Measurements from ENCODE around the gene ZNF503. TPM values are rescaled to one million over a fixed set of nuclear protein-coding genes. Genes with fewer than 3 reads are reported as not detected.
"Not testable (repeated sequence)": the region's sequence is repeated elsewhere in the genome, so short reads cannot be mapped to it uniquely, and the experiment has no call there.

The ZNF503 gene
- polyA plus RNA-seq, 2 donors: 14.5 to 19.4 TPM

GRCh38 chr10:75359876-75360275, 41.7 kb downstream of the ZNF503 start:
- H3K27ac ChIP-seq (ENCODE audit: low read depth in 2 of 2, low read length in 1 of 2); H3K9me3 ChIP-seq (ENCODE audit: control insufficient read depth in 2 of 2, insufficient read depth in 1 of 2, low read depth in 1 of 2, low read length in 1 of 2); H3K4me1 ChIP-seq (ENCODE audit: control insufficient read depth in 2 of 2, insufficient read depth in 2 of 2, low read length in 1 of 2); H3K36me3 ChIP-seq (ENCODE audit: control insufficient read depth in 2 of 2, insufficient read depth in 2 of 2, low read length in 1 of 2); H3K27me3 ChIP-seq (ENCODE audit: control insufficient read depth in 1 of 2, insufficient read depth in 2 of 2, low read length in 2 of 2); H3K4me3 ChIP-seq (ENCODE audit: low read depth in 1 of 2, low read length in 2 of 2): not testable (repeated sequence)
- WGBS, 2 donors: 83 to 88% methylated on average over 7 to 8 of the region's 8 CpGs

- no peaks in the 10 kb centered on the region for H3K27me3 ChIP-seq (ENCODE audit: control insufficient read depth in 1 of 2, insufficient read depth in 2 of 2, low read length in 2 of 2)
- H3K4me3 ChIP-seq (ENCODE audit: low read depth in 1 of 2, low read length in 2 of 2): no peak overlapping the region
- 63 to 70% methylated on average over 6 of the region's 6 CpGs for WGBS, 2 donors
- no peak overlapping the region for H3K27ac ChIP-seq (ENCODE audit: low read depth in 2 of 2, low read length in 1 of 2)
- peaks cover 3 to 6% of the 10 kb centered on the region in 2 donors for H3K9me3 ChIP-seq (ENCODE audit: control insufficient read depth in 2 of 2, insufficient read depth in 1 of 2, low read depth in 1 of 2, low read length in 1 of 2)
- H3K36me3 ChIP-seq (ENCODE audit: control insufficient read depth in 2 of 2, insufficient read depth in 2 of 2, low read length in 1 of 2): no peaks in the 10 kb centered on the region
- H3K4me1 ChIP-seq (ENCODE audit: control insufficient read depth in 2 of 2, insufficient read depth in 2 of 2, low read length in 1 of 2): peaks cover 0 to 5% of the 10 kb centered on the region in 2 donors
Observed at GRCh38 chr10:75358835-75359421, 42.6 kb downstream of the ZNF503 start.

- H3K27ac ChIP-seq (ENCODE audit: low read depth in 2 of 2, low read length in 1 of 2): no peak overlapping the region
- WGBS, 2 donors: 81 to 94% methylated on average over 5 of the region's 5 CpGs
Observed at GRCh38 chr10:75358132-75358531, 43.4 kb downstream of the ZNF503 start.

GRCh38 chr10:75357500-75357899, 44.1 kb downstream of the ZNF503 start:
- no peak overlapping the region for H3K27ac ChIP-seq (ENCODE audit: low read depth in 2 of 2, low read length in 1 of 2)
- no peaks in the 10 kb centered on the region for H3K36me3 ChIP-seq (ENCODE audit: control insufficient read depth in 2 of 2, insufficient read depth in 2 of 2, low read length in 1 of 2)
- WGBS, 2 donors: 96 to 97% methylated on average over 4 of the region's 4 CpGs
- peaks cover 0 to 5% of the 10 kb centered on the region in 2 donors for H3K4me1 ChIP-seq (ENCODE audit: control insufficient read depth in 2 of 2, insufficient read depth in 2 of 2, low read length in 1 of 2)
- H3K4me3 ChIP-seq (ENCODE audit: low read depth in 1 of 2, low read length in 2 of 2): no peak overlapping the region
- no peaks in the 10 kb centered on the region for H3K27me3 ChIP-seq (ENCODE audit: control insufficient read depth in 1 of 2, insufficient read depth in 2 of 2, low read length in 2 of 2)
- peaks cover 3 to 6% of the 10 kb centered on the region in 2 donors for H3K9me3 ChIP-seq (ENCODE audit: control insufficient read depth in 2 of 2, insufficient read depth in 1 of 2, low read depth in 1 of 2, low read length in 1 of 2)

More at GRCh38 chr10:75358132-75358531, 43.4 kb downstream of the ZNF503 start:
- peaks cover 0 to 5% of the 10 kb centered on the region in 2 donors for H3K4me1 ChIP-seq (ENCODE audit: control insufficient read depth in 2 of 2, insufficient read depth in 2 of 2, low read length in 1 of 2)
- H3K4me3 ChIP-seq (ENCODE audit: low read depth in 1 of 2, low read length in 2 of 2): no peak overlapping the region
- H3K9me3 ChIP-seq (ENCODE audit: control insufficient read depth in 2 of 2, insufficient read depth in 1 of 2, low read depth in 1 of 2, low read length in 1 of 2): peaks cover 3 to 6% of the 10 kb centered on the region in 2 donors
- H3K27me3 ChIP-seq (ENCODE audit: control insufficient read depth in 1 of 2, insufficient read depth in 2 of 2, low read length in 2 of 2): no peaks in the 10 kb centered on the region
- no peaks in the 10 kb centered on the region for H3K36me3 ChIP-seq (ENCODE audit: control insufficient read depth in 2 of 2, insufficient read depth in 2 of 2, low read length in 1 of 2)

GRCh38 chr10:75356484-75356883, 45.1 kb downstream of the ZNF503 start:
- no peaks in the 10 kb centered on the region for H3K27me3 ChIP-seq (ENCODE audit: control insufficient read depth in 1 of 2, insufficient read depth in 2 of 2, low read length in 2 of 2)
- H3K4me1 ChIP-seq (ENCODE audit: control insufficient read depth in 2 of 2, insufficient read depth in 2 of 2, low read length in 1 of 2): peaks cover 0 to 5% of the 10 kb centered on the region in 2 donors
- H3K4me3 ChIP-seq (ENCODE audit: low read depth in 1 of 2, low read length in 2 of 2): no peak overlapping the region
- peaks cover 3 to 6% of the 10 kb centered on the region in 2 donors for H3K9me3 ChIP-seq (ENCODE audit: control insufficient read depth in 2 of 2, insufficient read depth in 1 of 2, low read depth in 1 of 2, low read length in 1 of 2)
- 79 to 81% methylated on average over 6 of the region's 6 CpGs for WGBS, 2 donors
- no peaks in the 10 kb centered on the region for H3K36me3 ChIP-seq (ENCODE audit: control insufficient read depth in 2 of 2, insufficient read depth in 2 of 2, low read length in 1 of 2)
- no peak overlapping the region for H3K27ac ChIP-seq (ENCODE audit: low read depth in 2 of 2, low read length in 1 of 2)

GRCh38 chr10:75355706-75356105, 45.9 kb downstream of the ZNF503 start:
- Histone ChIP-seq H3K9me3 (ENCODE audit: control insufficient read depth in 2 of 2, insufficient read depth in 1 of 2, low read depth in 1 of 2, low read length in 1 of 2) (peaks cover 3 to 6% of the 10 kb centered on the region in 2 donors), H3K4me3 (ENCODE audit: low read depth in 1 of 2, low read length in 2 of 2) (no peak overlapping the region), H3K36me3 (ENCODE audit: control insufficient read depth in 2 of 2, insufficient read depth in 2 of 2, low read length in 1 of 2) (no peaks in the 10 kb centered on the region), H3K27me3 (ENCODE audit: control insufficient read depth in 1 of 2, insufficient read depth in 2 of 2, low read length in 2 of 2) (no peaks in the 10 kb centered on the region), H3K27ac (ENCODE audit: low read depth in 2 of 2, low read length in 1 of 2) (no peak overlapping the region), H3K4me1 (ENCODE audit: control insufficient read depth in 2 of 2, insufficient read depth in 2 of 2, low read length in 1 of 2) (peaks cover 0 to 5% of the 10 kb centered on the region in 2 donors)
- 64 to 76% methylated on average over 1 of the region's 1 CpG for WGBS, 2 donors

- Histone ChIP-seq H3K4me1 (ENCODE audit: control insufficient read depth in 2 of 2, insufficient read depth in 2 of 2, low read length in 1 of 2) (no peaks in the 10 kb centered on the region), H3K27me3 (ENCODE audit: control insufficient read depth in 1 of 2, insufficient read depth in 2 of 2, low read length in 2 of 2) (no peaks in the 10 kb centered on the region), H3K4me3 (ENCODE audit: low read depth in 1 of 2, low read length in 2 of 2) (no peak overlapping the region), H3K36me3 (ENCODE audit: control insufficient read depth in 2 of 2, insufficient read depth in 2 of 2, low read length in 1 of 2) (no peaks in the 10 kb centered on the region), H3K9me3 (ENCODE audit: control insufficient read depth in 2 of 2, insufficient read depth in 1 of 2, low read depth in 1 of 2, low read length in 1 of 2) (peaks cover 3 to 6% of the 10 kb centered on the region in 2 donors), H3K27ac (ENCODE audit: low read depth in 2 of 2, low read length in 1 of 2) (no peak overlapping the region)
- WGBS, 2 donors: 61 to 65% methylated on average over 7 of the region's 7 CpGs
Observed at GRCh38 chr10:75353183-75353582, 48.4 kb downstream of the ZNF503 start.

- Histone ChIP-seq H3K9me3 (ENCODE audit: control insufficient read depth in 2 of 2, insufficient read depth in 1 of 2, low read depth in 1 of 2, low read length in 1 of 2) (peaks cover 3 to 6% of the 10 kb centered on the region in 2 donors), H3K4me3 (ENCODE audit: low read depth in 1 of 2, low read length in 2 of 2) (no peak overlapping the region), H3K27ac (ENCODE audit: low read depth in 2 of 2, low read length in 1 of 2) (no peak overlapping the region), H3K27me3 (ENCODE audit: control insufficient read depth in 1 of 2, insufficient read depth in 2 of 2, low read length in 2 of 2) (no peaks in the 10 kb centered on the region), H3K4me1 (ENCODE audit: control insufficient read depth in 2 of 2, insufficient read depth in 2 of 2, low read length in 1 of 2) (no peaks in the 10 kb centered on the region), H3K36me3 (ENCODE audit: control insufficient read depth in 2 of 2, insufficient read depth in 2 of 2, low read length in 1 of 2) (no peaks in the 10 kb centered on the region)
- 66 to 68% methylated on average over 5 of the region's 5 CpGs for WGBS, 2 donors
Observed at GRCh38 chr10:75352650-75353049, 48.9 kb downstream of the ZNF503 start.

- Histone ChIP-seq H3K4me1 (ENCODE audit: control insufficient read depth in 2 of 2, insufficient read depth in 2 of 2, low read length in 1 of 2) (no peaks in the 10 kb centered on the region), H3K27ac (ENCODE audit: low read depth in 2 of 2, low read length in 1 of 2) (no peak overlapping the region), H3K4me3 (ENCODE audit: low read depth in 1 of 2, low read length in 2 of 2) (no peak overlapping the region), H3K9me3 (ENCODE audit: control insufficient read depth in 2 of 2, insufficient read depth in 1 of 2, low read depth in 1 of 2, low read length in 1 of 2) (peaks cover 3 to 6% of the 10 kb centered on the region in 2 donors), H3K27me3 (ENCODE audit: control insufficient read depth in 1 of 2, insufficient read depth in 2 of 2, low read length in 2 of 2) (no peaks in the 10 kb centered on the region), H3K36me3 (ENCODE audit: control insufficient read depth in 2 of 2, insufficient read depth in 2 of 2, low read length in 1 of 2) (no peaks in the 10 kb centered on the region)
- 96 to 97% methylated on average over 3 of the region's 3 CpGs for WGBS, 2 donors
Observed at GRCh38 chr10:75351637-75352036, 49.9 kb downstream of the ZNF503 start.

GRCh38 chr10:75350791-75351190, 50.8 kb downstream of the ZNF503 start:
- Histone ChIP-seq H3K4me1 (ENCODE audit: control insufficient read depth in 2 of 2, insufficient read depth in 2 of 2, low read length in 1 of 2) (no peaks in the 10 kb centered on the region), H3K9me3 (ENCODE audit: control insufficient read depth in 2 of 2, insufficient read depth in 1 of 2, low read depth in 1 of 2, low read length in 1 of 2) (peaks cover 2% of the 10 kb centered on the region in 2 donors), H3K27ac (ENCODE audit: low read depth in 2 of 2, low read length in 1 of 2) (no peak overlapping the region), H3K4me3 (ENCODE audit: low read depth in 1 of 2, low read length in 2 of 2) (no peak overlapping the region), H3K27me3 (ENCODE audit: control insufficient read depth in 1 of 2, insufficient read depth in 2 of 2, low read length in 2 of 2) (no peaks in the 10 kb centered on the region), H3K36me3 (ENCODE audit: control insufficient read depth in 2 of 2, insufficient read depth in 2 of 2, low read length in 1 of 2) (no peaks in the 10 kb centered on the region)
- WGBS, 2 donors: 91 to 96% methylated on average over 4 of the region's 4 CpGs
